Measurements from ENCODE around the gene DDHD1.

The DDHD1 gene

DNA sequence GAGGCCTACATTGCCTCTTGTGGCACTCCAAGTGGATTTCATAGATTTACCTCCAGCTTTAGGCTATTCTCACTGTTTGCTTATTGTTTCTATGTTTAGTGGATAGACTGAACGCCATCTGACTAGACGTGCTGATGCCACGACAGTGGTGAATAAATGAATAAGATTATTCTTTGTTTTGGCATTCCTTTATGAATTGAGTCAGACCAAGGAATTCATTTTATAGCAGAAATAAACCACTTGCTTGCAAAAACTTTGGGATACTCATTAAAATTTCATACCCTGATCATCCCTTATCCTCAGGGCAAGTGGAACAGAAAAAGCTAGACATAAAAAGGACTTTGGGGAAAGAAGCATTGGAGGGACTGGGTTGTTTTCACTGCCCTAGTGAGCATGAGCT is 130.5 kb downstream of the DDHD1 start:
- no peaks in the 10 kb centered on the region for H3K27me3 ChIP-seq (replicated peaks; ENCODE audit: control insufficient read depth, insufficient read depth, low read length)
- H3K36me3 ChIP-seq (ENCODE audit: control insufficient read depth, insufficient read depth, low read length) = no peaks in the 10 kb centered on the region
- no peak for TF ChIP-seq CTCF (IDR thresholded peaks at IDR 0.05; ENCODE audit: insufficient read depth, low read length, poor library complexity, severe bottlenecking)
- no peak for DNase-seq (ENCODE audit: extremely low read depth, insufficient read length)
- H3K4me3 ChIP-seq (replicated peaks; ENCODE audit: low read depth, low read length) = no peak overlapping the region

DNA sequence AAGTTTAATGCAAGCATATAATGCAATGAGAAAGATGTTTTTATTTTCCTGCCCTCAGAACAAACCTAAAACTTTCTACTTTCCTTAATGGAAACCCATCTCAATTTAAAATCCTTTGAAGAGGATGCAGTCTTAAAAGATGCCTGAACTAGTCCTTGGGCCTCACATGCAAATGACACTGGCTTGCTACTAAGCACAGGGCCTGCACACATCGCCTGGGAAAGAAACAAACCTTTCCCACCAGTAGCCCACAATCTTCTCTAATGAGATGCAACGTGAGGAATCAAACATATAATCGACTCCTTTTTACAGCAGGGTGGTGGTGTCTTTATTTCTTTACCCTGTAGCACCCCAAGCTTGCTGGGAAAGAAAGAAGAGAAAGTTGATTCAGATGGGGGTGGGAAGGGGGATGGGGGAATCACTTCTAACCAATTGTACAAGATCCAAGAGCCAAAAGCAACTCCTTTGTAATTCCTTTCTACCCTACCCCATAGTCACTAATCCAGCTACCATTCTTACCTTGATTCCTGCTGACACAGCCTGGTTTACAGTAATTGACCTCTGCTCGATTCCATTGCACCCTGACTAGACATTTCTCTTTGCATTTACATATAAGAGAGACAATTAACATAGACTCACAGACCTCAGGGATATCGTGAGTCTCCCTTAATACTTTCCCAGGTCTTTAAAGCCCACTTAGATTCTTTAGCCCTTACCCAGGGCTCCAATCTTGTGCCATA is 132.8 kb downstream of the DDHD1 start:
- Histone ChIP-seq H3K27me3 (replicated peaks; ENCODE audit: control insufficient read depth, insufficient read depth, low read length) (no peaks in the 10 kb centered on the region), H3K36me3 (ENCODE audit: control insufficient read depth, insufficient read depth, low read length) (no peaks in the 10 kb centered on the region), H3K4me3 (replicated peaks; ENCODE audit: low read depth, low read length) (no peak overlapping the region)
- DNase-seq (ENCODE audit: extremely low read depth, insufficient read length) = no peak
- no peak for TF ChIP-seq CTCF (IDR thresholded peaks at IDR 0.05; ENCODE audit: insufficient read depth, low read length, poor library complexity, severe bottlenecking)

GRCh38 chr14:53019406-53019805 is 133.7 kb downstream of the DDHD1 start:
- Histone ChIP-seq H3K4me3 (replicated peaks; ENCODE audit: low read depth, low read length) (no peak overlapping the region), H3K27me3 (replicated peaks; ENCODE audit: control insufficient read depth, insufficient read depth, low read length) (no peaks in the 10 kb centered on the region), H3K36me3 (ENCODE audit: control insufficient read depth, insufficient read depth, low read length) (no peaks in the 10 kb centered on the region)
- no peak for DNase-seq (ENCODE audit: extremely low read depth, insufficient read length)
- TF ChIP-seq CTCF (IDR thresholded peaks at IDR 0.05; ENCODE audit: insufficient read depth, low read length, poor library complexity, severe bottlenecking) = no peak

DNA sequence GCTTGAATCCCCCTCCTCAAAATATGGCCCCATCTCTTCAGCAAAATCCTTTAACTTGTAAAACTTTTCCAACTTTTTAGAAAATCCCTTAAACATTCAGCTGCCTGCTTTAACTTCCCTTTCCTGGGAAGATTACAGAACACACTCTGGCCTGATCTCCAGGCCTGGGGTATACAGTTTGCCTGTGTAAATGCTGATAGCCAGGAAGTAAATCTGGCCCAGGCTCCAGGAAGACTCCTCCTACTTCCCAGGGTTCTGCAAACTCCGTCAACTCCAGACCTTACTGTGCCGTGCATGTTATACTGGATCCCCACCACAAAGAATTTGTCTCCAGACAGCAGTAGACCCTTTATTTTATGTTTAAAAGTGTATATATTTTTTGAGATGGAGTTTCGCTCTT is 135.3 kb downstream of the DDHD1 start:
- Histone ChIP-seq H3K4me3 (replicated peaks; ENCODE audit: low read depth, low read length) (no peak overlapping the region), H3K36me3 (ENCODE audit: control insufficient read depth, insufficient read depth, low read length) (no peaks in the 10 kb centered on the region), H3K27me3 (replicated peaks; ENCODE audit: control insufficient read depth, insufficient read depth, low read length) (no peaks in the 10 kb centered on the region)
- no peak for DNase-seq (ENCODE audit: extremely low read depth, insufficient read length)
- no peak for TF ChIP-seq CTCF (IDR thresholded peaks at IDR 0.05; ENCODE audit: insufficient read depth, low read length, poor library complexity, severe bottlenecking)

DNA sequence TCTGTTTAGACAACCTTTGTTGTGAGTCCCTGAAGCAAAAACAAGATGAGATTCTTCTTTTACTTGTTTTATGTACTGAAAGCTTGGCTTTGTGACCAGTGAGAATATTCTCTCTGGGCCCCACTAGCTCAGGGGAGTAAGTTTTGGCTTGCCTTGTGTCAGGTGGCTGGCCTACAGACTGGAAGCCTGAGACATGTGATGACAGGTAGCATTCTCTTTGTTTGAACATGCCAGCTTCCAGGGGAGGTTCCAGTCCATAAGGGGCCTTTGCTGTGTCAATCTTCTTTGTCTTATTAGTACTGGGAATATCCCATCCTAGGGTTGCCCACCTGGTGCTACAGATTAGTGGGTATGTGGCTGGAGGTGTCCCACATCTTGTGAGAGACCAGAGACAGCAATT is 136.2 kb downstream of the DDHD1 start:
- H3K4me3 ChIP-seq (replicated peaks; ENCODE audit: low read depth, low read length) = no peak overlapping the region
- H3K27me3 ChIP-seq (replicated peaks; ENCODE audit: control insufficient read depth, insufficient read depth, low read length) = no peaks in the 10 kb centered on the region
- no peak for DNase-seq (ENCODE audit: extremely low read depth, insufficient read length)
- TF ChIP-seq CTCF (IDR thresholded peaks at IDR 0.05; ENCODE audit: insufficient read depth, low read length, poor library complexity, severe bottlenecking) = no peak
- H3K36me3 ChIP-seq (ENCODE audit: control insufficient read depth, insufficient read depth, low read length) = no peaks in the 10 kb centered on the region

DNA sequence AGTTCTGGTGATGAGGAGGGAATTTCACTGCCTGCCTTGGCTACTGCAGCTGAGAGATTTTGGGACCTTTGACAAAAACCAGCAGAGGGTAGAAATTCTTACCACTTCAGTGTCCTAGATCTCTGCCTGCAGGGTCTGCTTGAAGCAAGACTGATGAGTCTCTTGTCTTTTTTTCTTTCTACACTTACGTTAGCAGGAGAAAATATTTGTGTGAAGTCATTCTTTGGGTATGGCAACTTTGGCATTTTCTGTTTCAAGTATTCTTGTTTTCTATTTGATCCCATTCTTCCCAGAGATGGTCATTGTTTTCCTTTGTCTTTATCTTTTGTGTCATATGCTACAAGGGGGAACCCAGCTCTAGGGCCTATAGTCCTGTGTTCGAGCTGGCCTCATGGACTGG is 136.6 kb downstream of the DDHD1 start:
- no peak for DNase-seq (ENCODE audit: extremely low read depth, insufficient read length)
- Histone ChIP-seq H3K27me3 (replicated peaks; ENCODE audit: control insufficient read depth, insufficient read depth, low read length) (no peaks in the 10 kb centered on the region), H3K4me3 (replicated peaks; ENCODE audit: low read depth, low read length) (no peak overlapping the region), H3K36me3 (ENCODE audit: control insufficient read depth, insufficient read depth, low read length) (no peaks in the 10 kb centered on the region)
- TF ChIP-seq CTCF (IDR thresholded peaks at IDR 0.05; ENCODE audit: insufficient read depth, low read length, poor library complexity, severe bottlenecking) = no peak

All from GM06990 (cell line).